ENCODE results near the gene NSD1. TPM values are rescaled to one million over a fixed set of nuclear protein-coding genes. Genes with fewer than 3 reads are reported as not detected.

The NSD1 gene
- total RNA-seq, 1 donor, result 53.2 TPM

DNA sequence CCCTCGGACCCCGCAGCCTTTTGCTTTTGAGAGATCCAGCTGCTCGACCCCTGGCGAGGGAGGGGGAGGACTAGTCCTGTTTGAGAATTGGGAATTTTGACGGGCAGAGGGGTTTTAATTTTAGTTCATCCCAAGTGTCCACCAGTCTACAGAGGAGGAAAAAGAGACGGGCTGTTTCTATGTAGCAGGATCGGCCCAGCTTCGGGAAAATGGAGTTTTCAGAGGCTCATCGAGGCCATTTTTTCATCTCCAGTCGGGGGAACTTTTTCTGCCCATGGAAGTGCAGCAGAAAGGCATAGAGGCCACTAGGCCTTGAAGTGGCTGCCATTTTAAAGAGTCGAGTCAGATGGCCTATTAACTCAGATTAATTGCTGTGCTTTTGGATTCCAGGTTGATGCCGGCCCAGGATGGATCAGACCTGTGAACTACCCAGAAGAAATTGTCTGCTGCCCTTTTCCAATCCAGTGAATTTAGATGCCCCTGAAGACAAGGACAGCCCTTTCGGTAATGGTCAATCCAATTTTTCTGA lies 1.2 kb downstream of the NSD1 start:
- TF ChIP-seq, protein P1, sequence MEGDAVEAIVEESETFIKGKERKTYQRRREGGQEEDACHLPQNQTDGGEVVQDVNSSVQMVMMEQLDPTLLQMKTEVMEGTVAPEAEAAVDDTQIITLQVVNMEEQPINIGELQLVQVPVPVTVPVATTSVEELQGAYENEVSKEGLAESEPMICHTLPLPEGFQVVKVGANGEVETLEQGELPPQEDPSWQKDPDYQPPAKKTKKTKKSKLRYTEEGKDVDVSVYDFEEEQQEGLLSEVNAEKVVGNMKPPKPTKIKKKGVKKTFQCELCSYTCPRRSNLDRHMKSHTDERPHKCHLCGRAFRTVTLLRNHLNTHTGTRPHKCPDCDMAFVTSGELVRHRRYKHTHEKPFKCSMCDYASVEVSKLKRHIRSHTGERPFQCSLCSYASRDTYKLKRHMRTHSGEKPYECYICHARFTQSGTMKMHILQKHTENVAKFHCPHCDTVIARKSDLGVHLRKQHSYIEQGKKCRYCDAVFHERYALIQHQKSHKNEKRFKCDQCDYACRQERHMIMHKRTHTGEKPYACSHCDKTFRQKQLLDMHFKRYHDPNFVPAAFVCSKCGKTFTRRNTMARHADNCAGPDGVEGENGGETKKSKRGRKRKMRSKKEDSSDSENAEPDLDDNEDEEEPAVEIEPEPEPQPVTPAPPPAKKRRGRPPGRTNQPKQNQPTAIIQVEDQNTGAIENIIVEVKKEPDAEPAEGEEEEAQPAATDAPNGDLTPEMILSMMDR (IDR thresholded peaks at IDR 0.05; ENCODE audit: extremely low read depth, low read depth, low read length), result no peak
- peak overlapping the region; percentile 82 for H3K4me2 ChIP-seq (ENCODE audit: insufficient read depth, low read length)
- peaks cover 30% of the 10 kb centered on the region for H3K36me3 ChIP-seq (ENCODE audit: insufficient read depth, low read length)

DNA sequence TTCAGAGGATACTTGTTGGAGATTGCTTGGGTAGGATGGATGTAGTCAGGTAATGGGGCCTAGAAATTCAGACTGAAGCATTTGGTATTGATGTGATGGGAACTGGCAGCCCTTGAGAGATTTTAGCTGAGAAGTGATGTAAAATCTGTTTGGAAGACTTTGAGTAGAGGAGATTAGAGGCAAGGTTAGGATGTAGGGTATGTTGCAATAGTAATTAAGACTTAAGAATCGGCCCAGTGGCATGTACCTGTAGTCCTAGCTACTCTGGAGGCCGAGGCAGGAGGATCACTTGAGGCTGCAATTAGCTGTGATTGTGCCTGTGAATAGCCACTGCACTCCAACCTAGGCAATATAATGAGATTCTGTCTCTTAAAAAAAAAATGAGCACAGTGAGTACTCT lies 6.7 kb downstream of the NSD1 start:
- H3K4me2 ChIP-seq (ENCODE audit: insufficient read depth, low read length), result no peak overlapping the region
- H3K4me1 ChIP-seq (ENCODE audit: insufficient read depth, low read length), result peaks cover 15% of the 10 kb centered on the region
- TF ChIP-seq, protein P1 (IDR thresholded peaks at IDR 0.05; ENCODE audit: extremely low read depth, low read depth, low read length), result no peak

More for the DNA sequence above, 1.2 kb downstream of the NSD1 start:
- Histone ChIP-seq H3K4me1 (ENCODE audit: insufficient read depth, low read length) (peaks cover 28% of the 10 kb centered on the region), H3K27me3 (ENCODE audit: insufficient read depth, low read length) (no peaks in the 10 kb centered on the region), H3K27ac (ENCODE audit: low read depth, low read length) (peak overlapping the region; percentile 63), H4K20me1 (ENCODE audit: insufficient read depth, low read length) (peaks cover 12% of the 10 kb centered on the region), H3K79me2 (ENCODE audit: insufficient read depth, low read length) (peaks cover 51% of the 10 kb centered on the region), H3K9me3 (ENCODE audit: low read depth, low read length) (no peaks in the 10 kb centered on the region), H3K4me3 (ENCODE audit: insufficient read depth, low read length) (peak overlapping the region; percentile 80), H2AFZ (ENCODE audit: low read length) (peak overlapping the region; percentile 67)
- peak; percentile 21 for DNase-seq (ENCODE audit: insufficient read length, low spot score, missing footprints)

DNA sequence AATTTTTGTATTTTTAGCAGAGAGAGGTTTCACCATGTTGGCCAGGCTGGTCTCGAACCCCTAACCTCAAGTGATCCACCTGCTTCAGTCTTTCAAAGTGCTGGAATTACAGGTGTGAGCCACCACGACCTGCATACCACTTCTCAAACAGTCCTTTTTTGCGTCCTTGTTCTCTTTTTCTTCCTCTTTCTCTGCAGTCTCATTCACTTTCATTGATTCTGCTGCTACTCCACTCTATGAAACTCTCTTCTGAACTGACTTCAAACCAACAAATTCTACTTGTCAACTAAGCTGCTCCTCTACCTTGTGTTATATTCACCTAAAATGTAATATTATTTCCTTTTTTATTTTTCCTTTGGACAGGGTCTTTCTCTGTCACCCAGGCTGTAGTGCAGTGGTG lies 7.9 kb downstream of the NSD1 start:
- Histone ChIP-seq H3K4me3 (ENCODE audit: insufficient read depth, low read length) (no peak overlapping the region), H3K4me1 (ENCODE audit: insufficient read depth, low read length) (peaks cover 4% of the 10 kb centered on the region), H3K36me3 (ENCODE audit: insufficient read depth, low read length) (peaks cover 57% of the 10 kb centered on the region), H3K9me3 (ENCODE audit: low read depth, low read length) (no peaks in the 10 kb centered on the region), H3K79me2 (ENCODE audit: insufficient read depth, low read length) (peaks cover 94% of the 10 kb centered on the region), H3K27me3 (ENCODE audit: insufficient read depth, low read length) (no peaks in the 10 kb centered on the region), H4K20me1 (ENCODE audit: insufficient read depth, low read length) (peaks cover 29% of the 10 kb centered on the region), H3K4me2 (ENCODE audit: insufficient read depth, low read length) (no peak overlapping the region), H3K27ac (ENCODE audit: low read depth, low read length) (no peak overlapping the region), H2AFZ (ENCODE audit: low read length) (no peak overlapping the region)
- TF ChIP-seq, protein P1 (IDR thresholded peaks at IDR 0.05; ENCODE audit: extremely low read depth, low read depth, low read length), result no peak
- DNase-seq (ENCODE audit: insufficient read length, low spot score, missing footprints), result no peak

More for the DNA sequence above, 6.7 kb downstream of the NSD1 start:
- Histone ChIP-seq H3K9me3 (ENCODE audit: low read depth, low read length) (no peaks in the 10 kb centered on the region), H3K27ac (ENCODE audit: low read depth, low read length) (no peak overlapping the region), H4K20me1 (ENCODE audit: insufficient read depth, low read length) (peaks cover 33% of the 10 kb centered on the region), H3K79me2 (ENCODE audit: insufficient read depth, low read length) (peaks cover 96% of the 10 kb centered on the region), H3K27me3 (ENCODE audit: insufficient read depth, low read length) (no peaks in the 10 kb centered on the region), H2AFZ (ENCODE audit: low read length) (no peak overlapping the region), H3K36me3 (ENCODE audit: insufficient read depth, low read length) (peaks cover 59% of the 10 kb centered on the region), H3K4me3 (ENCODE audit: insufficient read depth, low read length) (no peak overlapping the region)
- no peak for DNase-seq (ENCODE audit: insufficient read length, low spot score, missing footprints)

DNA sequence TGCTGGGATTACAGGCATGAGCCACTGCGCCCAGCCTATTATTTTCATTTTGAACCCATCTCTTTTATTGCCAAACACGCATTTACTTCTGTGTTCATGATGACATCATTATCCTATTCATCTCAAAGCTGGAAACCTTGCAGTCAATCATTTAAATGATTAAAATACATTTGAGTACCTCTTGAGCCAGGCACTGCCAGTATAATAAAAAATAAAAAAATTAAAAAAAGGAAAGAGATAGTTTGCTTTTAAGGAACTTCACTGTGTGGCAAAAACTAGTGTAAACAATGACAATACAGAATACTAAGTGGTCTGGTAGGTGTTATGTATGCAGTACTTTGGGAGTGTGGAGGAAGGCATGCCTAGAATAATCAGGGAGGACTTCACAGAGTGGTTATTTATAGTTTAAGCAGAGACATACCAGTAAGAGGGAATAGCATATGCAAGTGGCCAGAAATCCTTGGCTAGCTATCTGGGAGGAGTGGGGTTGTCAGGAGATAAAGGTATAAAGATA lies 8.6 kb downstream of the NSD1 start:
- Histone ChIP-seq H3K27me3 (ENCODE audit: insufficient read depth, low read length) (no peaks in the 10 kb centered on the region), H3K4me2 (ENCODE audit: insufficient read depth, low read length) (no peak overlapping the region), H2AFZ (ENCODE audit: low read length) (no peak overlapping the region), H3K4me3 (ENCODE audit: insufficient read depth, low read length) (no peak overlapping the region), H3K4me1 (ENCODE audit: insufficient read depth, low read length) (peaks cover 3% of the 10 kb centered on the region), H3K36me3 (ENCODE audit: insufficient read depth, low read length) (peaks cover 56% of the 10 kb centered on the region), H3K27ac (ENCODE audit: low read depth, low read length) (no peak overlapping the region), H3K79me2 (ENCODE audit: insufficient read depth, low read length) (peaks cover 92% of the 10 kb centered on the region), H4K20me1 (ENCODE audit: insufficient read depth, low read length) (peaks cover 31% of the 10 kb centered on the region), H3K9me3 (ENCODE audit: low read depth, low read length) (no peaks in the 10 kb centered on the region)
- peak; percentile 59 for DNase-seq (ENCODE audit: insufficient read length, low spot score, missing footprints)
- TF ChIP-seq, protein P1 (IDR thresholded peaks at IDR 0.05; ENCODE audit: extremely low read depth, low read depth, low read length), result no peak

All from osteoblast (primary cell).